Glomerular endothelial cell (primary cell): ENCODE results near the gene GPC6. TPM values are rescaled to one million over a fixed set of nuclear protein-coding genes. Genes with fewer than 3 reads are reported as not detected.

Source experiments
- DNase-seq: peaks from one replicate; pipeline ENCODE4 v3.0.0-alpha.2; 2011; ENCODE audit warnings: low read depth, low spot score; ENCODE audit errors: extremely low read depth
- total RNA-seq: library from RNA; depleted of rRNA; stranded (reverse); fragments of >200 nt; gene quantifications from 2 replicates; pipeline ENCODE4 v1.2.3, GENCODE V29; 2015

Gene GPC6
- total RNA-seq, 1 donor from 2014 or later = 11.0 TPM

GRCh38 chr13:93266681-93267080 is 40.1 kb downstream of the GPC6 start:
- no peak for DNase-seq

GRCh38 chr13:93268327-93269028 is 41.9 kb downstream of the GPC6 start:
- DNase-seq = no peak

GRCh38 chr13:93270769-93271742 is 44.4 kb downstream of the GPC6 start:
- no peak for DNase-seq

- no peak for DNase-seq
Observed at GRCh38 chr13:93279982-93280381, 53.4 kb downstream of the GPC6 start.

- no peak for DNase-seq
Observed at GRCh38 chr13:93280688-93281087, 54.1 kb downstream of the GPC6 start.

GRCh38 chr13:93283255-93283654 is 56.6 kb downstream of the GPC6 start:
- DNase-seq = no peak

- DNase-seq = no peak
Observed at GRCh38 chr13:93284064-93284463, 57.5 kb downstream of the GPC6 start.

- DNase-seq = no peak
Observed at GRCh38 chr13:93286047-93286446, 59.4 kb downstream of the GPC6 start.

GRCh38 chr13:93289053-93289452 is 62.4 kb downstream of the GPC6 start:
- DNase-seq = no peak

- DNase-seq = no peak
Observed at GRCh38 chr13:93289842-93290241, 63.2 kb downstream of the GPC6 start.

GRCh38 chr13:93290503-93290902 is 63.9 kb downstream of the GPC6 start:
- no peak for DNase-seq

GRCh38 chr13:93292366-93292765 is 65.8 kb downstream of the GPC6 start:
- DNase-seq = no peak

- DNase-seq = no peak
Observed at GRCh38 chr13:93293710-93294109, 67.1 kb downstream of the GPC6 start.

GRCh38 chr13:93296584-93296983 is 70.0 kb downstream of the GPC6 start:
- no peak for DNase-seq

GRCh38 chr13:93298713-93299112 is 72.1 kb downstream of the GPC6 start:
- DNase-seq = no peak

- DNase-seq = no peak
Observed at GRCh38 chr13:93304134-93304533, 77.5 kb downstream of the GPC6 start.

- DNase-seq = no peak
Observed at GRCh38 chr13:93304868-93305613, 78.4 kb downstream of the GPC6 start.

- no peak for DNase-seq
Observed at GRCh38 chr13:93305886-93306285, 79.3 kb downstream of the GPC6 start.

- DNase-seq = no peak
Observed at GRCh38 chr13:93307136-93307535, 80.5 kb downstream of the GPC6 start.

GRCh38 chr13:93307651-93308050 is 81.0 kb downstream of the GPC6 start:
- DNase-seq = no peak

GRCh38 chr13:93309886-93310523 is 83.4 kb downstream of the GPC6 start:
- no peak for DNase-seq
